Kidney (tissue), 14 donors: Measurements from ENCODE around the gene KIF16B. TPM values are rescaled to one million over a fixed set of nuclear protein-coding genes. Genes with fewer than 3 reads are reported as not detected.
"Not testable (repeated sequence)": the region's sequence is repeated elsewhere in the genome, so short reads cannot be mapped to it uniquely, and the experiment has no call there.

Source experiments
- DNase-seq, 5 donors: peaks; one replicate each; pipeline ENCODE4 v3.0.0-alpha.2; 2013 to 2020
- FAIRE-seq: peaks from 2 replicates; lab custom pipeline; 2012; peaks lifted over from hg19 to GRCh38; lab: Jason Lieb, UNC
- H3K27ac ChIP-seq, 2 donors: one replicate each; pipeline ENCODE4 v1.7.0; 2013; ENCODE audit warnings: low read depth in 2 of 2, low read length in 2 of 2, inconsistent platforms in 1 of 2
- H3K27me3 ChIP-seq: one replicate; pipeline ENCODE4 v1.7.1; 2013; ENCODE audit warnings: low read length, inconsistent platforms; ENCODE audit not compliant: control insufficient read depth, insufficient read depth
- H3K36me3 ChIP-seq, 3 donors: one replicate each; pipeline versions ENCODE4 v1.7.0 to v1.7.1; 2013; ENCODE audit warnings: low read length in 3 of 3, control low read depth in 1 of 3, inconsistent platforms in 1 of 3; ENCODE audit not compliant: insufficient read depth in 3 of 3, control insufficient read depth in 2 of 3
- H3K4me1 ChIP-seq, 3 donors: one replicate each; pipeline versions ENCODE4 v1.7.0 to v1.7.1; 2013; ENCODE audit warnings: low read length in 3 of 3, inconsistent platforms in 1 of 3, low read depth in 1 of 3; ENCODE audit not compliant: control insufficient read depth in 2 of 3, insufficient read depth in 2 of 3
- H3K4me3 ChIP-seq, 3 donors: one replicate each; pipeline versions ENCODE4 v1.7.0 to v1.8.1; 2013; ENCODE audit warnings: low read length in 3 of 3, control low read depth in 1 of 3, inconsistent platforms in 1 of 3
- H3K9ac ChIP-seq, 3 donors: one replicate each; pipeline versions ENCODE4 v1.7.0 to v1.7.1; 2013; ENCODE audit warnings: low read length in 3 of 3, control low read depth in 1 of 3, inconsistent platforms in 1 of 3
- H3K9me3 ChIP-seq, 3 donors: one replicate each; pipeline versions ENCODE4 v1.7.0 to v1.7.1; 2013; ENCODE audit warnings: low read length in 3 of 3, control low read depth in 1 of 3, inconsistent platforms in 1 of 3; ENCODE audit not compliant: control insufficient read depth in 2 of 3, insufficient read depth in 1 of 3
- CTCF ChIP-seq: IDR thresholded peaks from 3 replicates; pipeline ENCODE4 v1.5.1; 2012; ENCODE audit warnings: mild to moderate bottlenecking, moderate library complexity, borderline replicate concordance; ENCODE audit not compliant: insufficient read depth; ENCODE audit errors: extremely low read depth
- intact Hi-C: fragments of 100-400 bp; cut with DNase I; formaldehyde crosslinking; loops from one replicate; pipeline ENCODE4 v1.11.1; 2022
- polyA plus RNA-seq: library from polyadenylated mRNA; stranded (reverse); fragments of 350-450 nt; fragmentation: Illumina TruSeq; extraction: RNeasy Lipid Tissue Mini Kit (QIAGEN cat#74804); gene quantifications from one replicate; pipeline ENCODE4 v1.2.3, GENCODE V29; 2014; ENCODE audit warnings: low read depth, low replicate concordance; ENCODE audit not compliant: insufficient read depth
- total RNA-seq: library from RNA; stranded (reverse); fragmentation: NEBNext Ultra II Directional; extraction: Animal tissue kit (Norgen Biotek cat#: 25700); gene quantifications from one replicate; pipeline ENCODE4 v1.2.1, GENCODE V29; 2021
- donor health status: control.
- donor health status: control.
- donor health status: control.
- donor health status: control.
- donor health status: control.
- donor health status: DM: yes; HTN: yes; CAD: no.
- donor health status: Normal renal cell carcinoma (clear cell type).

Gene KIF16B
- total and polyA plus RNA-seq, 2 donors from 2014 or later: 15.0 to 19.7 TPM

GRCh38 chr20:16601047-16601446 is 27.8 kb upstream of the KIF16B start:
- no peak overlapping the region for H3K9ac ChIP-seq
- intact Hi-C loops: no loop called here
- no peaks in the 10 kb centered on the region for H3K9me3 ChIP-seq
- TF ChIP-seq CTCF: no peak
- H3K36me3 ChIP-seq: no peaks in the 10 kb centered on the region
- DNase-seq (no peak), FAIRE-seq (no peak)
- H3K4me3 ChIP-seq: no peak overlapping the region
- no peaks in the 10 kb centered on the region for H3K27me3 ChIP-seq
- H3K27ac ChIP-seq: no peak overlapping the region
- H3K4me1 ChIP-seq: no peaks in the 10 kb centered on the region

GRCh38 chr20:16599257-16599656 is 26.0 kb upstream of the KIF16B start:
- Histone ChIP-seq H3K27me3 (no peaks in the 10 kb centered on the region), H3K36me3 (no peaks in the 10 kb centered on the region), H3K9ac (no peak overlapping the region), H3K27ac (no peak overlapping the region), H3K9me3 (no peaks in the 10 kb centered on the region), H3K4me3 (no peak overlapping the region), H3K4me1 (no peaks in the 10 kb centered on the region)
- no peak for DNase-seq
- FAIRE-seq: no peak
- no peak for TF ChIP-seq CTCF
- intact Hi-C loops: no loop called here

GRCh38 chr20:16596991-16597390 is 23.7 kb upstream of the KIF16B start:
- no peaks in the 10 kb centered on the region for H3K27me3 ChIP-seq
- no peak overlapping the region for H3K4me3 ChIP-seq
- DNase-seq (no peak), FAIRE-seq (no peak)
- intact Hi-C loops: no loop called here
- no peak for TF ChIP-seq CTCF
- H3K36me3 ChIP-seq: no peaks in the 10 kb centered on the region
- no peaks in the 10 kb centered on the region for H3K4me1 ChIP-seq
- H3K9ac ChIP-seq: no peak overlapping the region
- H3K9me3 ChIP-seq: no peaks in the 10 kb centered on the region
- H3K27ac ChIP-seq: no peak overlapping the region

GRCh38 chr20:16596404-16596803 is 23.2 kb upstream of the KIF16B start:
- H3K4me3 ChIP-seq, DNase-seq, H3K9ac ChIP-seq, H3K4me1 ChIP-seq, intact Hi-C loops, H3K27me3 ChIP-seq, FAIRE-seq, H3K9me3 ChIP-seq, H3K36me3 ChIP-seq, H3K27ac ChIP-seq: not testable (repeated sequence)
